HCT116 (cell line): ENCODE data around the gene LCN15. TPM values are rescaled to one million over a fixed set of nuclear protein-coding genes. Genes with fewer than 3 reads are reported as not detected.

ENCODE experiments used
- ATAC-seq: fragments of 200-7000 bp; cut with Tn5 transposase; 2 replicates; pipeline ENCODE4 v1.9.1; 2020; ENCODE audit warnings: mild to moderate bottlenecking, moderate library complexity
- BruUV-seq: library from RNA; stranded (reverse); fragments of 400-500 nt; replicated peaks from 2 replicates; lab custom pipeline; 2021; lab: Mats Ljungman, UMichigan
- CTCF ChIA-PET: fragments of 300-600 bp; sonication (Branson Sonifier 250); formaldehyde crosslinking; loops from one replicate; lab custom pipeline; 2021; ENCODE audit warnings: antibody characterized with exemption; lab: Charles Lee
- POLR2A ChIA-PET: fragments of 300-600, 350-600 bp; sonication (Branson Sonifier 250); formaldehyde crosslinking; loops from one replicate; lab custom pipeline; 2021; ENCODE audit warnings: antibody characterized with exemption; lab: Charles Lee
- RAD21 ChIA-PET, 2 experiments: fragments of 300-600 bp; sonication (Branson Sonifier 250); formaldehyde crosslinking; loops; one replicate each; lab custom pipeline; 2023; ENCODE audit warnings: low total read pairs in 2 of 2; ENCODE audit not compliant: uncharacterized antibody in 2 of 2, unreplicated experiment in 2 of 2, low non-redundant PET in 1 of 2; lab: Charles Lee
- DNase-seq: peaks from one replicate; pipeline ENCODE4 v3.0.0-alpha.2; 2010; ENCODE audit warnings: low read depth, low spot score
- H2AFZ ChIP-seq: fragments of 200-600 bp; shearing (Covaris generic), sonication (generic); 2 replicates; pipeline ENCODE4 v1.6.1; 2017; ENCODE audit warnings: low read depth, mixed run types, mixed read lengths, antibody characterized with exemption, low read length; ENCODE audit not compliant: poor library complexity, severe bottlenecking
- H3K27ac ChIP-seq: 2 replicates; pipeline ENCODE4 v1.5.1; 2012; ENCODE audit warnings: low read depth, low read length
- H3K27me3 ChIP-seq: fragments of 200-600 bp; sonication (generic); 2 replicates; pipeline ENCODE4 v1.6.1; 2016; ENCODE audit warnings: mixed run types, low read length, mixed read lengths; ENCODE audit not compliant: insufficient read depth
- H3K36me3 ChIP-seq, 2 experiments: fragments of 200-500 bp in 1 of 2; fragments of 200-600 bp in 1 of 2; sonication (Bioruptor generic) in 1 of 2; sonication (generic) in 1 of 2; 2 replicates each; pipeline versions ENCODE4 v1.5.1 to v1.6.1; 2014 to 2016; ENCODE audit warnings: low read length in 2 of 2, inconsistent platforms in 1 of 2, mixed read lengths in 1 of 2, mixed run types in 1 of 2; ENCODE audit not compliant: insufficient read depth in 2 of 2, control insufficient read depth in 1 of 2
- H3K4me1 ChIP-seq, 2 experiments: fragments of 200-600 bp in 1 of 2; sonication (generic) in 1 of 2; 2 replicates each; pipeline versions ENCODE4 v1.5.1 to v1.6.1; 2012 to 2017; ENCODE audit warnings: low read length in 2 of 2, inconsistent platforms in 1 of 2, mild to moderate bottlenecking in 1 of 2, mixed read lengths in 1 of 2, mixed run types in 1 of 2, moderate library complexity in 1 of 2; ENCODE audit not compliant: insufficient read depth in 2 of 2, control insufficient read depth in 1 of 2
- H3K4me2 ChIP-seq: fragments of 200-600 bp; sonication (generic); 2 replicates; pipeline ENCODE4 v1.6.1; 2017; ENCODE audit warnings: mixed run types, low read length, mixed read lengths
- H3K4me3 ChIP-seq, 2 experiments: fragments of 200-600 bp in 1 of 2; sonication (generic) in 1 of 2; replicated peaks in 1 of 2; 2 replicates each; pipeline ENCODE4 v1.5.1; 2011 to 2016; ENCODE audit warnings: low read length in 2 of 2, control low read depth in 1 of 2, low read depth in 1 of 2, mild to moderate bottlenecking in 1 of 2, mixed read lengths in 1 of 2, mixed run types in 1 of 2
- H3K79me2 ChIP-seq: fragments of 200-600 bp; sonication (generic); 2 replicates; pipeline ENCODE4 v1.6.1; 2017; ENCODE audit warnings: mild to moderate bottlenecking, mixed run types, low read length, moderate library complexity, mixed read lengths; ENCODE audit not compliant: insufficient read depth
- H3K9ac ChIP-seq: fragments of 200-600 bp; sonication (generic); 2 replicates; pipeline ENCODE4 v1.6.1; 2016; ENCODE audit warnings: low read length, mixed read lengths
- H3K9me2 ChIP-seq: fragments of 200-600 bp; sonication (generic), shearing (Covaris generic); 2 replicates; pipeline ENCODE4 v1.6.1; 2017; ENCODE audit warnings: mixed run types, mild to moderate bottlenecking, moderate library complexity; ENCODE audit not compliant: insufficient read depth
- H3K9me3 ChIP-seq, 2 experiments: fragments of 200-500 bp in 1 of 2; fragments of 200-600 bp in 1 of 2; sonication (Bioruptor generic) in 1 of 2; sonication (generic) in 1 of 2; 2 replicates each; pipeline ENCODE4 v1.6.1; 2014 to 2017; ENCODE audit warnings: low read length in 2 of 2, mixed read lengths in 2 of 2, inconsistent platforms in 1 of 2, low read depth in 1 of 2, mild to moderate bottlenecking in 1 of 2, mixed run types in 1 of 2, moderate library complexity in 1 of 2; ENCODE audit not compliant: control insufficient read depth in 1 of 2, insufficient read depth in 1 of 2
- H4K20me1 ChIP-seq: fragments of 200-600 bp; sonication (generic), shearing (Covaris generic); 2 replicates; pipeline ENCODE4 v1.6.1; 2017; ENCODE audit warnings: mixed run types, mild to moderate bottlenecking, moderate library complexity; ENCODE audit not compliant: insufficient read depth
- CTCF ChIP-seq, 3 experiments: fragments of 200-600 bp in 1 of 3; sonication (generic) in 1 of 3; IDR thresholded peaks in 2 of 3; conservative IDR thresholded peaks in 1 of 3; 2 replicates each; pipeline ENCODE4 v1.5.1; 2012 to 2017; ENCODE audit warnings: low read depth in 2 of 3, low read length in 2 of 3, antibody characterized with exemption in 1 of 3, borderline replicate concordance in 1 of 3, control low read depth in 1 of 3, mild to moderate bottlenecking in 1 of 3, mixed read lengths in 1 of 3, mixed run types in 1 of 3, moderate library complexity in 1 of 3; ENCODE audit not compliant: insufficient read depth in 1 of 3
- EGR1 ChIP-seq: IDR thresholded peaks from 2 replicates; pipeline ENCODE4 v1.6.1; 2012; ENCODE audit warnings: low read depth
- ELF1 ChIP-seq: IDR thresholded peaks from 2 replicates; pipeline ENCODE4 v1.6.1; 2012; ENCODE audit warnings: low read depth, borderline replicate concordance
- EZH2 ChIP-seq: fragments of 200-600 bp; sonication (generic); IDR thresholded peaks from 2 replicates; pipeline ENCODE4 v1.6.1; 2017; ENCODE audit warnings: antibody characterized with exemption, mixed run types
- EZH2phosphoT487 ChIP-seq: fragments of 200-600 bp; IDR thresholded peaks from 2 replicates; pipeline ENCODE4 v1.6.1; 2018; ENCODE audit warnings: antibody characterized with exemption, borderline replicate concordance
- POLR2AphosphoS5 ChIP-seq: IDR thresholded peaks from 2 replicates; pipeline ENCODE4 v1.6.1; 2011; ENCODE audit warnings: mild to moderate bottlenecking, low read depth, low read length, moderate library complexity
- SIN3A ChIP-seq: IDR thresholded peaks from 2 replicates; pipeline ENCODE4 v1.6.1; 2012; ENCODE audit warnings: low read depth
- SP1 ChIP-seq: IDR thresholded peaks from 2 replicates; pipeline ENCODE4 v1.6.1; 2012; ENCODE audit warnings: low read depth
- TCF7L2 ChIP-seq: IDR thresholded peaks from 2 replicates; pipeline ENCODE4 v1.7.0; 2011; ENCODE audit warnings: borderline replicate concordance, inconsistent platforms; ENCODE audit not compliant: insufficient read depth, insufficient read length; ENCODE audit errors: extremely low read depth
- YY1 ChIP-seq: IDR thresholded peaks from 2 replicates; pipeline ENCODE4 v1.6.1; 2011; ENCODE audit warnings: low read length, low read depth, moderate library complexity, mild to moderate bottlenecking; ENCODE audit not compliant: insufficient replicate concordance; ENCODE audit errors: extremely low read depth
- ZNF274 ChIP-seq: fragments of 200-500 bp; sonication (Bioruptor generic); IDR thresholded peaks from 2 replicates; pipeline ENCODE4 v1.6.1; 2014; ENCODE audit warnings: mild to moderate bottlenecking, low read depth, low read length, inconsistent platforms
- intact Hi-C: fragments of 100-400 bp; cut with micrococcal nuclease; formaldehyde crosslinking; loops from 2 replicates; pipeline ENCODE4 v1.10.0; 2022
- total RNA-seq: library from RNA; stranded (reverse); gene quantifications from one replicate; pipeline ENCODE4 v1.2.1, GENCODE V29; 2021; ENCODE audit not compliant: unreplicated experiment
- TF ChIP-seq, protein P1 (sequence below): IDR thresholded peaks from 2 replicates; pipeline ENCODE4 v1.6.1; 2012

The LCN15 gene
- total RNA-seq, 1 experiment from 2014 or later: 0.76 TPM

DNA sequence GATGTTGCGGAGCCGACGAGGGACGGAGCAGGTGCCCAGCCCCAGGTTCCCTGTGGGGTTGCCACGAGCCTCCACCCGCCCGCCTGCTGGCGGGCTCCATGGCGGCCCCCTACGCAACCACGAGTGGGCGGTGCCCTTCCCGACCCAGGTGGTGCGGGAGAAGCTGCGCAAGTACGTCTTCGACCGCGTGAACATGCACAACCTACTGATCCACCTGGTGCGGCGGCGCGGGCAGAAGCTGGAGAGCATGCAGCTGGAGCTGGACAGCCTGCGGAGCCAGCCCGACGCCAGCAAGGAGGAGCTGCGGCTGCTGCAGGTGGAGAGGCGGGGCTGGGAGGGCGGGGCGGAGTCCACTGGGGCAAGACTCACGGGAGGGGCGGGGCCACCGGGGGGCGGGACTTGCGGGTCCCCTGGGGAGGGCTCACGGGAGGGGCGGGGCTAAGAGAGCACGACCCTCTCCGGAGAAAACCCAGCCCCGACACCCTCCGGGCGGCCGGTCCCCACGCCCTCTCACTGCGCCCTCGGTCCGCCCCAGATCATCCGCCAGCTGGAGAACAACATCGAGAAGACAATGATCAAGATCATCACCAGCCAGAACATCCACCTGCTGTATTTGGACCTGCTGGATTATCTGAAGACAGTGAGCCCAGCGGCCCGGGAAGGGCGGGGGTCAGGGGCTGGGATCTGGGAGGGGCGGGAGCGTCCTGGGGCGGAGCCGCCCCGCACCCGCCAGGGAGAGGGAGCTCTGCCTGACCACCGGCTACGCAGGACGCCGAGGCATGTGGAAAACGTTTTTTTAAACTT is 35.7 kb upstream of the LCN15 start:
- H2AFZ ChIP-seq: peak overlapping the region; percentile 80
- no TSS peak for BruUV-seq

DNA sequence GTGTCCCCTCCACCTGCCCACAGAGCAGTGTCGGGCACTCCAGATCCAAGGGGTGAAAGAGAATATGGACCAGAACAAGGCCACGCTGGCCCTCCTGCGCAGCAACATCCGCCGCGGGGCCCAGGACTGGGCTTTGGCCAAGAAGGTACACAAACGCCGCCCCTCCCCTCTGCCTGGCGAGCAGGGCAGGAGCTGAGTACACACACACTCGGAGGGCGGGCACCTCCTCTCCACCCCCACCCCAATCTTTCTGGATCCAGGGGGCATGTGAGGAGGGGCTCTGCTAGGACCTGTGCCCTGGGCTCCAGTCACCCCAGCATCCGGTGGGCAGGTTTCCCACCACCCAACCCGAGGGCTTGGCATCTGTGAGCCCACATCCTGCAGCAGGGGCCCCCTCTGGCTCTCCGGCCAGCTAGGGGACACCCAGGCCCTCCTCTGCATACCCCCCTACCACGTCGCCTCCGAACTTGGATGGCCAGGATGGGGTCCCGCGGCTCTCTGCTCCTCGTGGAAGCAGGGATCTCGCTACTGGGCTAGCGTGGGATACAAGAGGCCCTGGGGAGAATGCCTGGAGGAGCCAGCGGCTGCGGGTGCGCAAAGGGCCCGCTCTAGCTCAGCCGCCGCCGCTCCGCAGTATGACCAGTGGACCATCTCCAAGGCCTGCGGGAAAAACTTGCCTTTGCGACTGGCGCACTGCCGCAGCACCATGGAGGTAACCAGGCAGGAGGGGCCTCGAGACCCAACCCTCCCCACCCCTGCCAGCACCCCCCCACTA is 34.9 kb upstream of the LCN15 start:
- no TSS peak for BruUV-seq
- H3K36me3 ChIP-seq: no peaks in the 10 kb centered on the region
- ChIA-PET RAD21 (interaction anchor here in 1 of 2 experiments (0.6 kb wide), 1 partner anchor 13 kb away, joined by 3 read pairs; no protein-coding TSS in a partner anchor), CTCF (interaction anchor here (1.0 to 2.1 kb wide), 5 partner anchors 9 to 236 kb away, joined by 3 to 13 read pairs (median 3); partner anchors contain the start of genes AJM1 and TMEM141), POLR2A (interaction anchor here (0.7 to 2.0 kb wide), 2 partner anchors 9 to 693 kb away, joined by 3 to 5 read pairs; partner anchors contain the start of gene TMEM141)
- no peak overlapping the region for H2AFZ ChIP-seq
- ATAC-seq (no peak), DNase-seq (no peak)
- peak overlapping the region; percentile 39; the same call in 1 of the 2 replicates for H3K27ac ChIP-seq
- intact Hi-C loops: no loop called here
- H3K9me3 ChIP-seq: no peaks in the 10 kb centered on the region
- no peaks in the 10 kb centered on the region for H3K9me2 ChIP-seq
- peak overlapping the region; percentile 30 to 60 for H3K4me3 ChIP-seq
- peak overlapping the region; percentile 97 for H3K4me2 ChIP-seq
- peak overlapping the region; percentile 30; the same call in 1 of the 2 replicates for H3K9ac ChIP-seq
- H3K27me3 ChIP-seq: no peaks in the 10 kb centered on the region
- peaks cover 20 to 27% of the 10 kb centered on the region in 2 experiments for H3K4me1 ChIP-seq
- no peaks in the 10 kb centered on the region for H3K79me2 ChIP-seq
- H4K20me1 ChIP-seq: no peaks in the 10 kb centered on the region
- no peak for TF ChIP-seq EGR1
- TF ChIP-seq YY1: no peak
- TF ChIP-seq, protein P1, sequence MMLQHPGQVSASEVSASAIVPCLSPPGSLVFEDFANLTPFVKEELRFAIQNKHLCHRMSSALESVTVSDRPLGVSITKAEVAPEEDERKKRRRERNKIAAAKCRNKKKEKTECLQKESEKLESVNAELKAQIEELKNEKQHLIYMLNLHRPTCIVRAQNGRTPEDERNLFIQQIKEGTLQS: no peak
- no peak for TF ChIP-seq EZH2
- TF ChIP-seq ZNF274: no peak
- TF ChIP-seq ELF1: no peak
- TF ChIP-seq CTCF (IDR thresholded peaks at IDR 0.05 in 2 of 3, conservative IDR thresholded peaks at IDR 0.05 in 1 of 3; ENCODE audit: borderline replicate concordance in 1 of 3, insufficient read depth in 1 of 3, low read depth in 2 of 3, low read length in 2 of 3): no peak
- TF ChIP-seq SP1: no peak
- TF ChIP-seq EZH2phosphoT487: no peak
- no peak for TF ChIP-seq SIN3A
- TF ChIP-seq TCF7L2: no peak
- TF ChIP-seq POLR2AphosphoS5: no peak

More for the DNA sequence above, 35.7 kb upstream of the LCN15 start:
- intact Hi-C loops: no loop called here
- ChIA-PET CTCF (interaction anchor here (1.0 to 2.1 kb wide), 6 partner anchors 7 to 235 kb away, joined by 3 to 13 read pairs (median 5); partner anchors contain the start of genes AJM1 and TMEM141), POLR2A (interaction anchor here (0.6 to 2.0 kb wide), 4 partner anchors 9 to 693 kb away, joined by 3 to 5 read pairs (median 4); partner anchors contain the start of gene TMEM141), RAD21 (interaction anchor here (0.6 kb wide), 2 partner anchors 13 to 289 kb away, joined by 3 read pairs; no protein-coding TSS in a partner anchor)
- no peaks in the 10 kb centered on the region for H3K9me3 ChIP-seq
- H3K4me1 ChIP-seq: peaks cover 20 to 27% of the 10 kb centered on the region in 2 experiments
- no peaks in the 10 kb centered on the region for H3K27me3 ChIP-seq
- H3K4me2 ChIP-seq: peak overlapping the region; percentile 97
- peak overlapping the region; percentile 49 for H3K9ac ChIP-seq
- peak overlapping the region; percentile 30 to 60 for H3K4me3 ChIP-seq
- ATAC-seq (peak; percentile 71), DNase-seq (peak; percentile 60)
- peak; percentile 60; the same call in 1 of the 2 replicates for TF ChIP-seq POLR2AphosphoS5
- TF ChIP-seq, protein P1: no peak
- H3K79me2 ChIP-seq: no peaks in the 10 kb centered on the region
- H3K9me2 ChIP-seq: no peaks in the 10 kb centered on the region
- no peaks in the 10 kb centered on the region for H3K36me3 ChIP-seq
- H4K20me1 ChIP-seq: no peaks in the 10 kb centered on the region
- H3K27ac ChIP-seq: peak overlapping the region; percentile 65
